GM12878 (cell line): Measurements from ENCODE around the gene UTP4. TPM values are rescaled to one million over a fixed set of nuclear protein-coding genes. Genes with fewer than 3 reads are reported as not detected.

Experiments used
- ATAC-seq: fragments of 200-7000 bp; cut with Tn5 transposase; 3 replicates; pipeline ENCODE4 v1.9.1; 2020; ENCODE audit warnings: mild to moderate bottlenecking, moderate library complexity
- BruUV-seq: library from RNA; stranded (reverse); fragments of 400-500 nt; replicated peaks from 2 replicates; lab custom pipeline; 2021; lab: Mats Ljungman, UMichigan
- CTCF ChIA-PET: fragments of 300-600 bp; sonication (Branson Sonifier 250); formaldehyde crosslinking; extraction: SDS; loops from one replicate; lab custom pipeline; 2021; ENCODE audit warnings: inconsistent platforms; lab: Yijun Ruan, JAX
- POLR2A ChIA-PET: fragments of 350-600 bp; formaldehyde crosslinking; extraction: SDS; loops from one replicate; lab custom pipeline; 2021; ENCODE audit warnings: inconsistent platforms; lab: Charles Lee
- RAD21 ChIA-PET: fragments of 300-600 bp; sonication (Branson Sonifier 250); formaldehyde crosslinking; loops from one replicate; lab custom pipeline; 2023; ENCODE audit warnings: antibody characterized with exemption; ENCODE audit not compliant: unreplicated experiment; lab: Charles Lee
- SMC1A ChIA-PET: fragments of 300-600 bp; sonication (Branson Sonifier 250); formaldehyde crosslinking; loops from one replicate; lab custom pipeline; 2023; ENCODE audit not compliant: unreplicated experiment, uncharacterized antibody; lab: Charles Lee
- DNase-seq: peaks from one replicate; pipeline ENCODE4 v3.0.0-alpha.2; 2011; ENCODE audit warnings: low read depth, low spot score
- FAIRE-seq: peaks from 3 replicates; lab custom pipeline; 2011; peaks lifted over from hg19 to GRCh38; lab: Jason Lieb, UNC
- H2AFZ ChIP-seq: 2 replicates; pipeline ENCODE4 v1.6.0; 2011; ENCODE audit warnings: low read depth, low read length, control low read depth; ENCODE audit not compliant: control insufficient read depth
- H3K27ac ChIP-seq: 2 replicates; pipeline ENCODE4 v1.5.1; 2011; ENCODE audit warnings: control low read depth; ENCODE audit not compliant: control insufficient read depth, insufficient read depth
- H3K27me3 ChIP-seq, 2 experiments: replicated peaks in 1 of 2; 2 replicates each; pipeline versions ENCODE4 v1.6.0 to v1.6.1; 2011; ENCODE audit warnings: low read length in 1 of 2; ENCODE audit not compliant: control insufficient read depth in 2 of 2, insufficient read depth in 2 of 2
- H3K36me3 ChIP-seq, 2 experiments: 2 replicates each; pipeline ENCODE4 v1.5.1; 2011; ENCODE audit warnings: low read length in 1 of 2; ENCODE audit not compliant: control insufficient read depth in 2 of 2, insufficient read depth in 2 of 2
- H3K4me1 ChIP-seq: 2 replicates; pipeline ENCODE4 v1.6.1; 2011; ENCODE audit warnings: mild to moderate bottlenecking, low read length, moderate library complexity, mixed read lengths; ENCODE audit not compliant: control insufficient read depth, insufficient read depth
- H3K4me2 ChIP-seq: 2 replicates; pipeline ENCODE4 v1.6.0; 2011; ENCODE audit warnings: control low read depth; ENCODE audit not compliant: control insufficient read depth, insufficient read depth
- H3K4me3 ChIP-seq: fragments of 200-600 bp; sonication (generic); 2 replicates; pipeline ENCODE4 v1.5.1; 2016
- H3K79me2 ChIP-seq: 2 replicates; pipeline ENCODE4 v1.6.0; 2011; ENCODE audit warnings: low read length; ENCODE audit not compliant: control insufficient read depth, insufficient read depth
- H3K9ac ChIP-seq: 2 replicates; pipeline ENCODE4 v1.8.0; 2011; ENCODE audit warnings: low read length, control low read depth, mixed read lengths; ENCODE audit not compliant: control insufficient read depth, insufficient read depth
- H3K9me3 ChIP-seq: replicated peaks from 3 replicates; pipeline ENCODE4 v1.5.1; 2011; ENCODE audit warnings: mild to moderate bottlenecking, low read length; ENCODE audit not compliant: control insufficient read depth, insufficient read depth
- H4K20me1 ChIP-seq: 2 replicates; pipeline ENCODE4 v1.6.0; 2011; ENCODE audit not compliant: control insufficient read depth, insufficient read depth
- BACH1 ChIP-seq: fragments of 450-650 bp; IDR thresholded peaks from 2 replicates; pipeline ENCODE4 v1.6.1; 2017; ENCODE audit warnings: mild to moderate bottlenecking, borderline replicate concordance
- CBFB ChIP-seq: IDR thresholded peaks from 2 replicates; pipeline ENCODE4 v1.6.1; 2016; ENCODE audit warnings: antibody characterized with exemption, low read depth
- MLLT1 ChIP-seq: fragments of 450-650 bp; IDR thresholded peaks from 2 replicates; pipeline ENCODE4 v1.6.1; 2016; ENCODE audit warnings: mild to moderate bottlenecking
- MYB ChIP-seq: fragments of 150-350 bp; IDR thresholded peaks from 2 replicates; pipeline ENCODE4 v1.6.1; 2014; ENCODE audit warnings: mild to moderate bottlenecking, low read depth, low read length, borderline replicate concordance
- NKRF ChIP-seq: fragments of 450-650 bp; conservative IDR thresholded peaks from 2 replicates; pipeline ENCODE4 v1.6.1; 2017; ENCODE audit warnings: mild to moderate bottlenecking, moderate library complexity
- PBX3 ChIP-seq: IDR thresholded peaks from 2 replicates; pipeline ENCODE4 v1.6.1; 2011; ENCODE audit warnings: mild to moderate bottlenecking, low read depth, low read length, moderate library complexity; ENCODE audit not compliant: insufficient replicate concordance
- POU2F2 ChIP-seq: IDR thresholded peaks from 3 replicates; pipeline ENCODE4 v1.6.1; 2011; ENCODE audit warnings: low read depth, mild to moderate bottlenecking, low read length, borderline replicate concordance
- RAD21 ChIP-seq: IDR thresholded peaks from 2 replicates; pipeline ENCODE4 v1.6.1; 2011; ENCODE audit warnings: mild to moderate bottlenecking, low read depth, low read length, moderate library complexity; ENCODE audit not compliant: insufficient read depth
- REST ChIP-seq: IDR thresholded peaks from 2 replicates; pipeline ENCODE4 v1.6.1; 2012; ENCODE audit warnings: mild to moderate bottlenecking, low read depth, low read length
- SMAD5 ChIP-seq: IDR thresholded peaks from 2 replicates; pipeline ENCODE4 v1.6.1; 2016; ENCODE audit warnings: antibody characterized with exemption, low read depth
- ZBTB33 ChIP-seq: fragments of 450-650 bp; IDR thresholded peaks from 2 replicates; pipeline ENCODE4 v1.6.1; 2017; ENCODE audit warnings: mild to moderate bottlenecking
- WGBS: methylation state at CpG from one replicate; pipeline ENCODE4 v1.1.6; 2016; ENCODE audit warnings: low lambda C conversion rate; ENCODE audit not compliant: insufficient replicate concordance, insufficient coverage; ENCODE audit errors: missing lambda C conversion rate; 5-methylcytosine and 5-hydroxymethylcytosine counted together
- in situ Hi-C: fragments of 300-500 bp; cut with MboI; formaldehyde crosslinking; loops from 9 replicates; pipeline ENCODE4 v1.14.3; 2018; ENCODE audit warnings: mixed read lengths
- intact Hi-C: fragments of 100-400 bp; cut with micrococcal nuclease; formaldehyde crosslinking; loops from one replicate; pipeline ENCODE4 v1.14.2; 2022; ENCODE audit not compliant: unreplicated experiment
- polyA plus RNA-seq, 11 experiments: library from polyadenylated mRNA; depleted of rRNA in 4 of 11; unstranded in 6 of 11; stranded (reverse) in 5 of 11; fragments of >200 nt; fragmentation: Nextera tagmentation in 4 of 11; fragmentation: Illumina TruSeq in 1 of 11; extraction: Ambion mirVana in 4 of 11; extraction: Trizol in 1 of 11; gene quantifications; 1 replicate in 1 of 11; 2 replicates in 10 of 11; pipeline versions ENCODE4 v1.2.1 to v1.2.3, GENCODE V29; 2011 to 2016; ENCODE audit warnings: inconsistent platforms in 2 of 11, missing spikeins in 2 of 11, low read depth in 1 of 11
- total RNA-seq, 4 experiments: library from RNA; depleted of rRNA in 3 of 4; stranded (reverse); fragments of >200 nt in 3 of 4; fragmentation: Illumina TruSeq in 1 of 4; extraction: Trizol in 1 of 4; gene quantifications; 2 replicates each; pipeline versions ENCODE4 v1.2.1 to v1.2.3, GENCODE V29; 2013 to 2021

UTP4 gene
- total and polyA plus RNA-seq, 10 of the 15 experiments (the other 5 are each of a cell fraction or from before 2014, with no cell fraction given): 32.5 to 131 (median 84.0) TPM

- ChIA-PET POLR2A (interaction anchor here (0.6 to 3.0 kb wide), 6 partner anchors 19 to 1057 kb away, joined by 3 to 13 read pairs (median 5); no protein-coding TSS in a partner anchor), CTCF (interaction anchor here (0.6 to 3.5 kb wide), 8 partner anchors 11 to 352 kb away, joined by 3 to 14 read pairs (median 4); no protein-coding TSS in a partner anchor), RAD21 (interaction anchor here (0.6 to 2.1 kb wide), 5 partner anchors 12 to 99 kb away, joined by 3 to 7 read pairs (median 4); no protein-coding TSS in a partner anchor), SMC1A (interaction anchor here (0.8 to 2.0 kb wide), 6 partner anchors 19 to 99 kb away, joined by 3 to 8 read pairs (median 3); no protein-coding TSS in a partner anchor)
- DNase-seq: peak; percentile 95
- peak within 1 kb of the TSS; percentile 90 for H3K27ac ChIP-seq
- no peaks in the 10 kb centered on the region for H3K36me3 ChIP-seq
- H3K9ac ChIP-seq: peak within 1 kb of the TSS; percentile 81
- in situ Hi-C loops (no loop called here), intact Hi-C loops (no loop called here)
- peak within 1 kb of the TSS; percentile 92 for H2AFZ ChIP-seq
- no peaks in the 10 kb centered on the region for H3K27me3 ChIP-seq
- peaks cover 22% of the 10 kb centered on the region for H3K4me1 ChIP-seq
- H3K4me2 ChIP-seq: peak within 1 kb of the TSS; percentile 95
- H3K9me3 ChIP-seq: no peaks in the 10 kb centered on the region
- FAIRE-seq: peak; percentile 18
- BruUV-seq: TSS peak; percentile 64
- ATAC-seq: peak; percentile 92
- peaks cover 29% of the 10 kb centered on the region for H3K79me2 ChIP-seq
- no peaks in the 10 kb centered on the region for H4K20me1 ChIP-seq
- 1% methylated on average over 36 of the region's 69 CpGs for WGBS
- peak within 1 kb of the TSS; percentile 88 for H3K4me3 ChIP-seq
- TF ChIP-seq ZBTB33 (no peak), RAD21 (no peak), POU2F2 (peak; percentile 99), MYB (no peak), SMAD5 (no peak), CBFB (peak; percentile 98), BACH1 (peak; percentile 81; the same call in 1 of the 2 replicates), PBX3 (peak; percentile 55), NKRF (peak; percentile 35), REST (no peak), MLLT1 (peak; percentile 97)
Measured at GRCh38 chr16:69186642-69187445, 54.4 kb downstream of the UTP4 start, which contains the start of gene SNTB2. TSS of gene SNTB2 (plus strand) at chr16:69187164. CDS start at chr16:69187167, 3 bp downstream.
